Adipocyte (in vitro differentiated cells): ENCODE data around the gene HDAC3.

Experiments used
- DNase-seq: peaks from one replicate; pipeline ENCODE4 v3.0.0-alpha.2; 2015; ENCODE audit warnings: low read depth
- H3K27me3 ChIP-seq: replicated peaks from 2 replicates; pipeline ENCODE4 v1.7.0; 2013; ENCODE audit warnings: mild to moderate bottlenecking, low read length, moderate library complexity; ENCODE audit not compliant: control insufficient read depth, insufficient read depth
- H3K36me3 ChIP-seq: 2 replicates; pipeline ENCODE4 v1.7.0; 2013; ENCODE audit warnings: low read length, mild to moderate bottlenecking, moderate library complexity; ENCODE audit not compliant: control insufficient read depth, insufficient read depth, severe bottlenecking
- H3K4me1 ChIP-seq: 2 replicates; pipeline ENCODE4 v1.7.0; 2013; ENCODE audit warnings: mild to moderate bottlenecking, low read length, moderate library complexity; ENCODE audit not compliant: control insufficient read depth, insufficient read depth
- H3K4me3 ChIP-seq: 2 replicates; pipeline ENCODE4 v1.7.0; 2013; ENCODE audit warnings: mild to moderate bottlenecking, low read length, moderate library complexity
- H3K9ac ChIP-seq: 2 replicates; pipeline ENCODE4 v1.7.0; 2013; ENCODE audit warnings: mild to moderate bottlenecking, low read length, moderate library complexity
- H3K9me3 ChIP-seq: 2 replicates; pipeline ENCODE4 v1.7.0; 2013; ENCODE audit warnings: mild to moderate bottlenecking, low read length, moderate library complexity; ENCODE audit not compliant: control insufficient read depth

The HDAC3 gene

DNA sequence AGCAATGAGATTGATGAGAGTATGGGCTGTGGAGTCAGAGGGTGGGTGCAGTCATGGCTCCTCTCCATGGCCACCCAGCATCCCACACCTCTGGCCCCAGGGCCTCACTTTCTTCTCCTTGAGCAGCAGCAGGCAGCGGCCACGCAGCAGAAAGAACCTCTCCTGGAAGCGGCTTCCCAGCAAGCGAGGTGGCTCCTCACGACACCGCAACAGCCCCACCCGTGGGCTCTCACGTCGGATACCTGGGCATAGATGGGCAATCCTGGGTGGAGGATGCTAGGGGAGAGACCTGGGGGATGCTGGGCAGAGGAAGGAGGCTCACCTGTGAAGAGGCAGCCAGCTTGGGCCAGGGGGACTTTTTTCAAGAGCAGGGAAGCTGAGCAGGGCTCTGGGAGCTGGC, 19.7 kb upstream of the HDAC3 start:
- DNase-seq = no peak
- Histone ChIP-seq H3K9ac (no peak overlapping the region), H3K27me3 (no peaks in the 10 kb centered on the region), H3K36me3 (no peaks in the 10 kb centered on the region), H3K4me1 (peaks cover 23% of the 10 kb centered on the region), H3K4me3 (no peak overlapping the region), H3K9me3 (no peaks in the 10 kb centered on the region)

GRCh38 chr5:141655020-141655419, 18.4 kb upstream of the HDAC3 start:
- peaks cover 23% of the 10 kb centered on the region for H3K4me1 ChIP-seq
- no peak overlapping the region for H3K9ac ChIP-seq
- no peak for DNase-seq
- no peaks in the 10 kb centered on the region for H3K9me3 ChIP-seq
- H3K4me3 ChIP-seq = no peak overlapping the region
- H3K36me3 ChIP-seq = no peaks in the 10 kb centered on the region
- H3K27me3 ChIP-seq = no peaks in the 10 kb centered on the region

DNA sequence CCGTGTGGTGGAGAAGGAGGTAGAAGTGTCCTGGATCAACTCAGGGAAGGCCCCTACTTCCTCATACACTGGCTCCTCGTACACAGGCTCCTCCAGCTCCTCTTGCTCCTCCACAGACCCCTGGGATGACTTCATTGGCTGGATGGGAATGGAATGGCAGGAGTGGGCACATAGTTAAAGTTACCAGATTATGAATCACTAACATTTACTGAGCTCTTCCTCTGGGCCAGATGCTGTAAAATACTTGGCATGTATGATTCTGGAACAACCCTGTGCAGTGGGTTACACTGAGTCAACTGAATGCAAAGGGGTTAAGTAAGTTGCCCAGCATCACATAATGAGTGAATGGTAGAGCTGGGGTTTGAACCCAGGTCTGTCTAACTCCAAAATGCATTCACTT, 17.6 kb upstream of the HDAC3 start:
- no peaks in the 10 kb centered on the region for H3K27me3 ChIP-seq
- DNase-seq = peak; percentile 63
- no peaks in the 10 kb centered on the region for H3K9me3 ChIP-seq
- no peak overlapping the region for H3K4me3 ChIP-seq
- H3K36me3 ChIP-seq = no peaks in the 10 kb centered on the region
- H3K9ac ChIP-seq = no peak overlapping the region
- peaks cover 23% of the 10 kb centered on the region for H3K4me1 ChIP-seq

- no peak for DNase-seq
- Histone ChIP-seq H3K4me3 (peak overlapping the region; percentile 86), H3K36me3 (peaks cover 4% of the 10 kb centered on the region), H3K9me3 (no peaks in the 10 kb centered on the region), H3K4me1 (peaks cover 13% of the 10 kb centered on the region), H3K27me3 (no peaks in the 10 kb centered on the region), H3K9ac (peak overlapping the region; percentile 77)
Observed at GRCh38 chr5:141651728-141652105, 15.1 kb upstream of the HDAC3 start.

GRCh38 chr5:141650851-141651727, 14.4 kb upstream of the HDAC3 start, which contains the start of gene FCHSD1:
TSS of gene FCHSD1 (minus strand) at chr5:141651418. CDS start at chr5:141651368, 50 bp downstream.
- H3K4me3 ChIP-seq = peak within 1 kb of the TSS; percentile 86
- H3K4me1 ChIP-seq = peaks cover 13% of the 10 kb centered on the region
- peaks cover 10% of the 10 kb centered on the region for H3K36me3 ChIP-seq
- H3K9ac ChIP-seq = peak within 1 kb of the TSS; percentile 83
- DNase-seq = peak; percentile 94
- no peaks in the 10 kb centered on the region for H3K9me3 ChIP-seq
- H3K27me3 ChIP-seq = no peaks in the 10 kb centered on the region

GRCh38 chr5:141649972-141650371, 13.3 kb upstream of the HDAC3 start:
- Histone ChIP-seq H3K4me1 (peaks cover 13% of the 10 kb centered on the region), H3K27me3 (no peaks in the 10 kb centered on the region), H3K36me3 (peaks cover 21% of the 10 kb centered on the region), H3K9ac (no peak overlapping the region), H3K4me3 (no peak overlapping the region), H3K9me3 (no peaks in the 10 kb centered on the region)
- DNase-seq = no peak

DNA sequence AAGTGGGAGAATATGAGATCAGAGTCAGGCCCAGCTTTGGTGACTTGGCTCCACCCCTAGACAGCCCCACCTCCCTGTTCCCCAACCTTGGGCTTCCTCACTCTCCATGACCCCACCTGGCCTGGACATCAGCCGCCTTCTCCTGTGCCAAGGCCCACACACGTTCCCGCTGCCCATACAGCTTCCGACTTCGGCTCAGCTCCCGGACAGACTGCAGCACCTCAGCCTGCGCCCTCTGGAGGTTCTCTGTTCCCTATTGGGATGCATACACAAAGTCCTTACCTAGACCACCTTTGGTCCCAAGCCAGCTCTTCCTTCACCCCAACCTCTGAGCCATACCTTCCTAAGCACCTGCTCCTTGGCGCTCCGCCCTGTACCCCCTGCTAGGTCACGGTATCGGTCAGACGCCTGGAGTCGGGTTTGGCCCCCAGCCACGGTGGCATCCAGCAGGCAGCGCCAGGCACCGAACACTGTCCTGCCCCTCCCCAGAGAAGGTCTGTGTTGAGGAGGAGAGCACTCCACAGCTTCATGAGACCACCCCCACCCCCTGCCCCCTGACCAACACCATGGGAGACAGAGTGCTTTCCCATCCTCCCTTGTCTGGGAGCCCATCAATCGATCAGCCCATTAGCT, 12.5 kb upstream of the HDAC3 start:
- DNase-seq = no peak

GRCh38 chr5:141647851-141648250, 11.2 kb upstream of the HDAC3 start:
- peaks cover 32% of the 10 kb centered on the region for H3K36me3 ChIP-seq
- no peak overlapping the region for H3K4me3 ChIP-seq
- no peak for DNase-seq
- H3K27me3 ChIP-seq = no peaks in the 10 kb centered on the region
- H3K4me1 ChIP-seq = peaks cover 3% of the 10 kb centered on the region
- no peaks in the 10 kb centered on the region for H3K9me3 ChIP-seq
- H3K9ac ChIP-seq = no peak overlapping the region

More for the DNA sequence above, 12.5 kb upstream of the HDAC3 start:
- Histone ChIP-seq H3K27me3 (no peaks in the 10 kb centered on the region), H3K9me3 (no peaks in the 10 kb centered on the region), H3K9ac (no peak overlapping the region), H3K36me3 (peaks cover 27% of the 10 kb centered on the region), H3K4me1 (peaks cover 9% of the 10 kb centered on the region), H3K4me3 (no peak overlapping the region)

DNA sequence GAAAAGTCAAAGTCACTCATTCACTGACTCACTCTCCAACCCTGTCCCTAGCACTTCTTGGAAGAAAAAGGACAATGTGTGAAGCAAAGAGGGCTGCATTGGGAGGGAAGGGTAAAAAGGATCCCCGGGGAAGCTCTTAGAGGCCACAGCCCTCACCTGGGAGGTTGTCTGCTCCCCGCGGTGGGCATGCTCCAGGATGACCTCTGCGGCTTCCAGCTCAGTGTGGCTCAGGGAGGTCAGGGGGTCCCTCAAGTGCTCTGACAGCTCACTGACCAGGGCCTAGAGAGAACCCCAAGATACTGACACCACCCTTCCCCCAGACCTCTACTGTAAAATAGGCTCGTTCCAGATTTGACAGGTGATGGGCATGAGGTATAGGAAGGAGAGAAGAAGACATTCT, 10.6 kb upstream of the HDAC3 start:
- DNase-seq = no peak
- peaks cover 3% of the 10 kb centered on the region for H3K4me1 ChIP-seq
- no peaks in the 10 kb centered on the region for H3K27me3 ChIP-seq
- H3K9me3 ChIP-seq = no peaks in the 10 kb centered on the region
- no peak overlapping the region for H3K9ac ChIP-seq
- H3K4me3 ChIP-seq = no peak overlapping the region
- H3K36me3 ChIP-seq = peaks cover 32% of the 10 kb centered on the region

DNA sequence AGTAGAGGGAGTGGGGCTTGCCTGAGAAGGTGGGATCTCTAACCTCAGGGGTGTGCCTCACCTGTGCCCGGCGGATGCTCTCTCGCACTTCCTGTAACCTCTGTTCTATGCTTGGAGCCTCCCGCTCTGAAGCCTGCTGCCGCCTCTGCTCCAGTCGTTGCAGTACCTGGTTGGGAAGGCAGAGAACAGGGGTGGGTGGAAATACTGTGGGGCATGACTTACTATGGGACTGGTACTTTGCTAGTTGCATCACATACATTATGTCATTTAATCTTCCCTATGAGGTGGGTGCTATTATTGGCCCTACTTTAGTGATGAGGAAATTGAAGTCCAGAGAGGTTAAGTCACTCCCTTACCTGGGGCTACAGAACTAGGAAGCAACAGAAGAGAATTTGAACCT, 9.4 kb upstream of the HDAC3 start:
- Histone ChIP-seq H3K4me1 (no peaks in the 10 kb centered on the region), H3K4me3 (no peak overlapping the region), H3K27me3 (no peaks in the 10 kb centered on the region), H3K9ac (no peak overlapping the region), H3K36me3 (peaks cover 32% of the 10 kb centered on the region), H3K9me3 (no peaks in the 10 kb centered on the region)
- DNase-seq = no peak

- Histone ChIP-seq H3K36me3 (peaks cover 28% of the 10 kb centered on the region), H3K4me3 (no peak overlapping the region), H3K27me3 (no peaks in the 10 kb centered on the region), H3K9ac (no peak overlapping the region), H3K4me1 (peaks cover 6% of the 10 kb centered on the region), H3K9me3 (no peaks in the 10 kb centered on the region)
- peak; percentile 30 for DNase-seq
Observed at GRCh38 chr5:141641634-141642267, 5.1 kb upstream of the HDAC3 start.
